ENCODE results near the gene ARL10.
"Not testable (repeated sequence)": the region's sequence is repeated elsewhere in the genome, so short reads cannot be mapped to it uniquely, and the experiment has no call there.

Gene ARL10

GRCh38 chr5:176388444-176389134 lies 23.3 kb downstream of the ARL10 start, which contains the start of the genes HIGD2A and NOP16:
HIGD2A (plus strand) TSS chr5:176388751; CDS start chr5:176388820, 69 bp downstream.
NOP16 (minus strand) TSS chr5:176388598; CDS start chr5:176388539, 59 bp downstream.
- peak; percentile 89 to 99 (median 97) for DNase-seq

GRCh38 chr5:176389135-176390123 lies 24.1 kb downstream of the ARL10 start:
- peak in 1 of 56 donors; percentile 75 for DNase-seq

GRCh38 chr5:176391479-176391878 lies 26.2 kb downstream of the ARL10 start:
- DNase-seq, result no peak

GRCh38 chr5:176391999-176392398 lies 26.7 kb downstream of the ARL10 start:
- no peak for DNase-seq

GRCh38 chr5:176392526-176392925 lies 27.2 kb downstream of the ARL10 start:
- DNase-seq, result no peak

- DNase-seq, result no peak
Measured at GRCh38 chr5:176394096-176394495, 28.8 kb downstream of the ARL10 start.

- no peak for DNase-seq
Measured at GRCh38 chr5:176394881-176395675, 29.8 kb downstream of the ARL10 start.

- DNase-seq, result no peak
Measured at GRCh38 chr5:176396330-176396729, 31.0 kb downstream of the ARL10 start.

- no peak for DNase-seq
Measured at GRCh38 chr5:176397736-176398420, 32.6 kb downstream of the ARL10 start.

GRCh38 chr5:176400382-176401156 lies 35.3 kb downstream of the ARL10 start:
- DNase-seq, result no peak

GRCh38 chr5:176401281-176402205 lies 36.3 kb downstream of the ARL10 start:
- DNase-seq, result no peak

GRCh38 chr5:176405656-176406435 lies 40.6 kb downstream of the ARL10 start:
- DNase-seq, result no peak

GRCh38 chr5:176406436-176407052 lies 41.3 kb downstream of the ARL10 start:
- no peak for DNase-seq

GRCh38 chr5:176407456-176408251 lies 42.4 kb downstream of the ARL10 start:
- DNase-seq, result no peak

GRCh38 chr5:176408252-176408573 lies 42.9 kb downstream of the ARL10 start:
- DNase-seq, result not testable (repeated sequence)

GRCh38 chr5:176408590-176408989 lies 43.3 kb downstream of the ARL10 start:
- DNase-seq, result no peak

GRCh38 chr5:176409765-176410164 lies 44.5 kb downstream of the ARL10 start:
- DNase-seq, result no peak
